ENCODE data around the gene TTC9B. TPM values are rescaled to one million over a fixed set of nuclear protein-coding genes. Genes with fewer than 3 reads are reported as not detected.

TTC9B gene
- polyA plus RNA-seq, 2 of the 4 experiments (the other 2 are of a cell fraction), result not detected

DNA sequence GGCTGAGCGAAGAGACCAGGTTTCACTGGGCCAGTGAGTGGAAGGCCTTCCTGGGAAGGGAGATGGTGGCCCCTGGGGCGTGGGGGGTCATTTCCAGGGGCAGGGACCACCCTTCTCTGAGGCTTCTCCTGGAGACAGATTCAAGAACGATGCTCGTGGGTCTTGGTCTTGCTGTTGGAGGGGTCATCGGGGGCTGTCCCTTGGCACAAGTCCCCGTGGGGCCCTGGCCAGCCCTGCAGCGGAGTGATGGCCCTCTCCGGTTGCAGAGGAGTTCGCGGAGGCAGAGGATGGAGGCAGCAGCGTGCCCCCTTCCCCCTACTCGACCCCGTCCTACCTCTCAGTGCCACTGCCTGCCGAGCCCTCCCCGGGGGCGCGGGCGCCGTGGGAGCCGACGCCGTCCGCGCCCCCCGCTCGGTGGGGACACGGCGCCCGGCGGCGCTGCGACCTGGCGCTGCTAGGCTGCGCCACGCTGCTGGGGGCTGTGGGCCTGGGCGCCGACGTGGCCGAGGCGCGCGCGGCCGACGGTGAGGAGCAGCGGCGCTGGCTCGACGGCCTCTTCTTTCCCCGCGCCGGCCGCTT lies 4.8 kb downstream of the TTC9B start:
- no peak for ATAC-seq
- H3K4me2 ChIP-seq, result no peak overlapping the region
- peaks cover 16% of the 10 kb centered on the region for H3K4me1 ChIP-seq
- H3K27ac ChIP-seq, result no peak overlapping the region
- TF ChIP-seq JUNB (IDR thresholded peaks at IDR 0.05) (no peak), RARB (CRISPR knock-in tag; IDR thresholded peaks at IDR 0.05) (no peak), CEBPB (IDR thresholded peaks at IDR 0.05) (no peak)
- no peak overlapping the region for H3K4me3 ChIP-seq
- H3K9me3 ChIP-seq, result no peaks in the 10 kb centered on the region
- no peak for DNase-seq (ENCODE audit: low read depth in 1 of 2, low spot score in 1 of 2)
- ChIA-PET POLR2A (no interaction called here), CTCF (interaction anchor here (1.4 to 2.4 kb wide), 2 partner anchors 15 to 228 kb away, joined by 3 to 6 read pairs; no protein-coding TSS in a partner anchor)
- 92% methylated on average over 53 of the region's 53 CpGs for WGBS (ENCODE audit: missing lambda C conversion rate)
- no peak for FAIRE-seq

- no peak overlapping the region for H3K27ac ChIP-seq
- no peaks in the 10 kb centered on the region for H3K4me1 ChIP-seq
- no peak overlapping the region for H3K4me3 ChIP-seq
- POLR2A ChIA-PET, result no interaction called here
- DNase-seq (ENCODE audit: low read depth in 1 of 2, low spot score in 1 of 2) (no peak), ATAC-seq (peak in 1 of 2 experiments; percentile 26; a peak in 2 of 6 replicates), FAIRE-seq (peak; percentile 18)
- 82% methylated on average over 5 of the region's 5 CpGs for WGBS (ENCODE audit: missing lambda C conversion rate)
- no peak overlapping the region for H3K4me2 ChIP-seq
- CTCF ChIA-PET, result interaction anchor here (0.6 to 16.4 kb wide), 6 partner anchors 7 to 731 kb away, joined by 3 to 149 read pairs (median 5); partner anchors contain the start of genes CCNP and TTC9B
- TF ChIP-seq JUN (IDR thresholded peaks at IDR 0.05) (no peak), ZNF302 (CRISPR knock-in tag; IDR thresholded peaks at IDR 0.05) (no peak), BHLHE40 (IDR thresholded peaks at IDR 0.05; ENCODE audit: low read depth, low read length) (no peak), HDAC2 (IDR thresholded peaks at IDR 0.05) (no peak), ZC3H11A (IDR thresholded peaks at IDR 0.05) (no peak), ZSCAN20 (CRISPR knock-in tag; IDR thresholded peaks at IDR 0.05) (no peak)
- H3K9me3 ChIP-seq, result no peaks in the 10 kb centered on the region
Measured at GRCh38 chr19:40210889-40211288, 7.3 kb downstream of the TTC9B start.

DNA sequence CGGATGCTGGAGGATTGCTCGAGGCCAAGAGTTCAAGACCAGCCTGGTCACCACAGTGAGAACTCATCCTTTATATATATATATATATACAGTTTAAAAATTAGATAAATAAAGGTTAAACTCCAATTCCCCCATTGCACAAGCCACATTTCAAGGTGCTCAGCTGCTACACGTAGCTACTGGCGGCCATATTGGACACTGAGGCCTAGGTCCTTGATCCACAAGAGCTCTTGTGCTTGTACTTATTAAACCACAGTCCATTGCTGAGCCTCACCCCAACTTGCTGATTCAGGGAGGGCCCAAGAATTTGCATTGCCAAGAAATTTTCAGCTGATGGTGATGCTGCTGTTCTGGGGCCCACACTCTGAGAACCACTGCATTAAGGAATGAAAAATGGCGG lies 9.6 kb downstream of the TTC9B start:
- Histone ChIP-seq H3K9me3 (no peaks in the 10 kb centered on the region), H3K27ac (no peak overlapping the region), H3K4me3 (no peak overlapping the region), H3K4me1 (no peaks in the 10 kb centered on the region), H3K4me2 (no peak overlapping the region)
- ATAC-seq (no peak), DNase-seq (ENCODE audit: low read depth in 1 of 2, low spot score in 1 of 2) (no peak), FAIRE-seq (peak; percentile 63)
- ChIA-PET CTCF (interaction anchor here (0.9 to 16.4 kb wide), 4 partner anchors 9 to 534 kb away, joined by 3 to 149 read pairs (median 20); partner anchors contain the start of gene TTC9B), POLR2A (no interaction called here)
- TF ChIP-seq HMGXB4 (CRISPR knock-in tag; IDR thresholded peaks at IDR 0.05; ENCODE audit: borderline replicate concordance) (no peak), EP300 (IDR thresholded peaks at IDR 0.05) (no peak), FOSB (CRISPR knock-in tag; IDR thresholded peaks at IDR 0.05) (no peak), HOXA7 (CRISPR knock-in tag; IDR thresholded peaks at IDR 0.05) (no peak), TFCP2L1 (CRISPR knock-in tag; IDR thresholded peaks at IDR 0.05) (no peak), NFE2L2 (conservative IDR thresholded peaks at IDR 0.05; ENCODE audit: low read length) (no peak), NR3C1 (IDR thresholded peaks at IDR 0.05) (no peak), CBX2 (IDR thresholded peaks at IDR 0.05; ENCODE audit: borderline replicate concordance, low read depth) (no peak), HEYL (CRISPR knock-in tag; IDR thresholded peaks at IDR 0.05) (no peak), HOXB5 (CRISPR knock-in tag; IDR thresholded peaks at IDR 0.05) (no peak), PHF8 (IDR thresholded peaks at IDR 0.05; ENCODE audit: borderline replicate concordance, low read depth) (no peak)
- TF ChIP-seq, protein P1, sequence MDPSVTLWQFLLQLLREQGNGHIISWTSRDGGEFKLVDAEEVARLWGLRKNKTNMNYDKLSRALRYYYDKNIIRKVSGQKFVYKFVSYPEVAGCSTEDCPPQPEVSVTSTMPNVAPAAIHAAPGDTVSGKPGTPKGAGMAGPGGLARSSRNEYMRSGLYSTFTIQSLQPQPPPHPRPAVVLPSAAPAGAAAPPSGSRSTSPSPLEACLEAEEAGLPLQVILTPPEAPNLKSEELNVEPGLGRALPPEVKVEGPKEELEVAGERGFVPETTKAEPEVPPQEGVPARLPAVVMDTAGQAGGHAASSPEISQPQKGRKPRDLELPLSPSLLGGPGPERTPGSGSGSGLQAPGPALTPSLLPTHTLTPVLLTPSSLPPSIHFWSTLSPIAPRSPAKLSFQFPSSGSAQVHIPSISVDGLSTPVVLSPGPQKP (IDR thresholded peaks at IDR 0.05; ENCODE audit: low read depth, low read length), result no peak
- TF ChIP-seq, protein P2, sequence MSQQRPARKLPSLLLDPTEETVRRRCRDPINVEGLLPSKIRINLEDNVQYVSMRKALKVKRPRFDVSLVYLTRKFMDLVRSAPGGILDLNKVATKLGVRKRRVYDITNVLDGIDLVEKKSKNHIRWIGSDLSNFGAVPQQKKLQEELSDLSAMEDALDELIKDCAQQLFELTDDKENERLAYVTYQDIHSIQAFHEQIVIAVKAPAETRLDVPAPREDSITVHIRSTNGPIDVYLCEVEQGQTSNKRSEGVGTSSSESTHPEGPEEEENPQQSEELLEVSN (IDR thresholded peaks at IDR 0.05; ENCODE audit: borderline replicate concordance, low read depth), result no peak
- TF ChIP-seq, protein P3, sequence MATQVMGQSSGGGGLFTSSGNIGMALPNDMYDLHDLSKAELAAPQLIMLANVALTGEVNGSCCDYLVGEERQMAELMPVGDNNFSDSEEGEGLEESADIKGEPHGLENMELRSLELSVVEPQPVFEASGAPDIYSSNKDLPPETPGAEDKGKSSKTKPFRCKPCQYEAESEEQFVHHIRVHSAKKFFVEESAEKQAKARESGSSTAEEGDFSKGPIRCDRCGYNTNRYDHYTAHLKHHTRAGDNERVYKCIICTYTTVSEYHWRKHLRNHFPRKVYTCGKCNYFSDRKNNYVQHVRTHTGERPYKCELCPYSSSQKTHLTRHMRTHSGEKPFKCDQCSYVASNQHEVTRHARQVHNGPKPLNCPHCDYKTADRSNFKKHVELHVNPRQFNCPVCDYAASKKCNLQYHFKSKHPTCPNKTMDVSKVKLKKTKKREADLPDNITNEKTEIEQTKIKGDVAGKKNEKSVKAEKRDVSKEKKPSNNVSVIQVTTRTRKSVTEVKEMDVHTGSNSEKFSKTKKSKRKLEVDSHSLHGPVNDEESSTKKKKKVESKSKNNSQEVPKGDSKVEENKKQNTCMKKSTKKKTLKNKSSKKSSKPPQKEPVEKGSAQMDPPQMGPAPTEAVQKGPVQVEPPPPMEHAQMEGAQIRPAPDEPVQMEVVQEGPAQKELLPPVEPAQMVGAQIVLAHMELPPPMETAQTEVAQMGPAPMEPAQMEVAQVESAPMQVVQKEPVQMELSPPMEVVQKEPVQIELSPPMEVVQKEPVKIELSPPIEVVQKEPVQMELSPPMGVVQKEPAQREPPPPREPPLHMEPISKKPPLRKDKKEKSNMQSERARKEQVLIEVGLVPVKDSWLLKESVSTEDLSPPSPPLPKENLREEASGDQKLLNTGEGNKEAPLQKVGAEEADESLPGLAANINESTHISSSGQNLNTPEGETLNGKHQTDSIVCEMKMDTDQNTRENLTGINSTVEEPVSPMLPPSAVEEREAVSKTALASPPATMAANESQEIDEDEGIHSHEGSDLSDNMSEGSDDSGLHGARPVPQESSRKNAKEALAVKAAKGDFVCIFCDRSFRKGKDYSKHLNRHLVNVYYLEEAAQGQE (IDR thresholded peaks at IDR 0.05), result no peak
- 93% methylated on average over 5 of the region's 5 CpGs for WGBS (ENCODE audit: missing lambda C conversion rate)

Data from A549 (cell line).